ENCODE measurements around the gene PCDHGC5.
A peak's percentile ranks its signal among the peaks of the same experiment; 100 is the strongest.

The PCDHGC5 gene

GRCh38 chr5:141523991-141524390 lies 35.1 kb downstream of the PCDHGC5 start:
- in situ Hi-C loops (cut with HindIII; ENCODE audit: low pct_ligation_motif_present, low pct_unique_long_range_greater_than_20kb, low sequenced_read_pairs): no loop called here
- DNase-seq: no peak

GRCh38 chr5:141524604-141525597 lies 36.0 kb downstream of the PCDHGC5 start:
- in situ Hi-C loops (cut with HindIII; ENCODE audit: low pct_ligation_motif_present, low pct_unique_long_range_greater_than_20kb, low sequenced_read_pairs): no loop called here
- peak; percentile 85 for DNase-seq

DNA sequence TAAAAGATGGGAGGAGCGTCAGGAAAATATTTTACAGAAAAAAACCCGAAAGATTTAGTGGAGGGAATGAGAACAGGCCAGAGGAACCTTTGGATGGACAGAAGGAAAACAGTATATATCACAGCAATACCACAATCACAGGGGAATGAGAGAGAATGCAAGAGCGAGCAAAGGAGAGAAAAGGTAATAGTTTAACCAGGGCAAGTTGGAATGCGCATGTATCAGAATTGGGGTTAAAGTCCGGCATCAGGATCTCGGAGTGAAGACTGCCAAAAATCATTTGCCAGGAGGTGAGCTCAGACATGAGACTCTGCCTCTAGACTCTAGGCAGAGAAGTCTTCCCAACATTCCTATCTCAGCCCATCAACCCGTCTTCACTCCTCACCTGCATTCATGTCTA lies 36.8 kb downstream of the PCDHGC5 start:
- in situ Hi-C loops (cut with HindIII; ENCODE audit: low pct_ligation_motif_present, low pct_unique_long_range_greater_than_20kb, low sequenced_read_pairs): no loop called here
- peak; percentile 47 for DNase-seq

GRCh38 chr5:141527426-141527825 lies 38.5 kb downstream of the PCDHGC5 start:
- no peak for DNase-seq
- in situ Hi-C loops (cut with HindIII; ENCODE audit: low pct_ligation_motif_present, low pct_unique_long_range_greater_than_20kb, low sequenced_read_pairs): no loop called here

- DNase-seq: no peak
- in situ Hi-C loops (cut with HindIII; ENCODE audit: low pct_ligation_motif_present, low pct_unique_long_range_greater_than_20kb, low sequenced_read_pairs): no loop called here
These were observed 39.6 kb downstream of the PCDHGC5 start for GRCh38 chr5:141528291-141528984.

DNA sequence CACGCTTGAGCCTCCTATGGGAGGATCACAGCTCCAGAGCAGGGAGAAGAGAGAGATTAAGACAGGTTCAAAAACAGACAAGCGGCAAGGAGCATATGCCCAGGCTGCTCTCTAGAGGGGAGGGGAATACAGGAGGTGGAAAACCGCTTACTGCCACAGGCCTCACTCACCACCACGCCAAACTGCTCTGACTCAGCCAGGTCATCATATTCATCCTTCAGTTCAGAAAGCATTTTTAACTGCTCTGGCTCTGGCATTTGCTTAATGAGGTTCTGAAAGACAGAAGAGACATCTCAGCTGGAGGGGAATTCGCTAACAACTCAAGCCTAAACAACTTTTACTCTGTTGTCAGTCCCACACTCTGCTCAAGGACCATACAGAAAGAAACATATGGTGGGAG lies 40.1 kb downstream of the PCDHGC5 start:
- in situ Hi-C loops (cut with HindIII; ENCODE audit: low pct_ligation_motif_present, low pct_unique_long_range_greater_than_20kb, low sequenced_read_pairs): no loop called here
- no peak for DNase-seq

DNA sequence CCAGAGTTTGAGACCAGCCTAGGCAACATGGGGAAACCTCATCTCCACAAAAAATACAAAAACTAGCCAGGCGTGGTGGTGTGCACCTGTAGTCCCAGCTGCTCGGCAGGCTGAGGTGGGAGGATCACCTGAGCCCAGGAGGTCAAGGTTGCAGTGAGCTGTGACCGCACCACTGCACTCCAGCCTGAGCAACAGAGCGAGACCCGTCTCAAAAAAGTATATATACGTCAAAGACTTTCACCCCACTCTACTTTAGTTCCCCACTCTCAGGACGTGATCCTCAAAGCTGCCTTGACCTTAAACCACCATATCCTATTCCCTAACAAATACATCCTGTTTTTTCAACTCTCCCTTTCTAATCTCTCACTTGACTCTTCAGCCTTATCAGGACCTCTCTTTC lies 41.0 kb downstream of the PCDHGC5 start:
- in situ Hi-C loops (cut with HindIII; ENCODE audit: low pct_ligation_motif_present, low pct_unique_long_range_greater_than_20kb, low sequenced_read_pairs): no loop called here
- DNase-seq: no peak

GRCh38 chr5:141532726-141533125 lies 43.8 kb downstream of the PCDHGC5 start:
- no peak for DNase-seq

DNA sequence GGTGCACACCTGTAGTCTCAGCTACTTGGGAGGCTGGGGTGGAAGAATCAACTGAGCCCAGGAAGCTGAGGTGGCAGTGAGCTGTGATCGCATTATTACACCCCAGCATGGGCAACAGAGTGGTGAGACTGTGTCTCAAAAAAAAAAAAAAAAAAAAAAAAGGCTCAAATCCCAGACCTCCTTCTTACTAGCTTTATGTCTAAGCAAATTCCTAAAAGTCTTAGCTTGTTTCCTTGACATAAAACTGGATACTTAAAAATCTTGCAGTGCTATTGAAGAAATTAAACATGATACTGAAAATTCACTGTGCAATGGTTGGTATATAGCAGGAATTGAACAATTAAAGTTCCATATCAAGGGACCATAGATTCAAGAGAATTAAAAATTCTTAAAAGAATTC lies 45.0 kb downstream of the PCDHGC5 start:
- in situ Hi-C loops (cut with HindIII; ENCODE audit: low pct_ligation_motif_present, low pct_unique_long_range_greater_than_20kb, low sequenced_read_pairs): no loop called here
- DNase-seq: no peak

More at GRCh38 chr5:141532726-141533125, 43.8 kb downstream of the PCDHGC5 start:
- in situ Hi-C loops (cut with HindIII; ENCODE audit: low pct_ligation_motif_present, low pct_unique_long_range_greater_than_20kb, low sequenced_read_pairs): no loop called here

- in situ Hi-C loops (cut with HindIII; ENCODE audit: low pct_ligation_motif_present, low pct_unique_long_range_greater_than_20kb, low sequenced_read_pairs): no loop called here
- no peak for DNase-seq
These were observed 45.8 kb downstream of the PCDHGC5 start for GRCh38 chr5:141534492-141535213.

Data from ACHN (cell line).